ENCODE results near the gene PTGDS.

The PTGDS gene

GRCh38 chr9:137009938-137010732 is 32.8 kb downstream of the PTGDS start:
- Histone ChIP-seq H3K4me2 (ENCODE audit: low read length) (no peak overlapping the region), H3K9ac (ENCODE audit: low read length) (no peak overlapping the region), H3K27me3 (ENCODE audit: low read depth, low read length) (no peaks in the 10 kb centered on the region), H4K20me1 (ENCODE audit: insufficient read depth, low read length) (no peaks in the 10 kb centered on the region), H3K36me3 (replicated peaks; ENCODE audit: low read depth, low read length) (no peaks in the 10 kb centered on the region), H3K4me3 (ENCODE audit: low read length) (no peak overlapping the region), H3K4me1 (ENCODE audit: low read length) (no peaks in the 10 kb centered on the region), H3K79me2 (ENCODE audit: low read length) (no peaks in the 10 kb centered on the region), H3K9me3 (ENCODE audit: insufficient read depth, low read length) (no peaks in the 10 kb centered on the region), H2AFZ (ENCODE audit: low read depth, low read length) (no peak overlapping the region), H3K27ac (ENCODE audit: low read length) (no peak overlapping the region)
- no peak for TF ChIP-seq EZH2phosphoT487 (IDR thresholded peaks at IDR 0.05; ENCODE audit: low read depth)
- TF ChIP-seq CTCF (IDR thresholded peaks at IDR 0.05; ENCODE audit: low read depth, low read length): no peak

DNA sequence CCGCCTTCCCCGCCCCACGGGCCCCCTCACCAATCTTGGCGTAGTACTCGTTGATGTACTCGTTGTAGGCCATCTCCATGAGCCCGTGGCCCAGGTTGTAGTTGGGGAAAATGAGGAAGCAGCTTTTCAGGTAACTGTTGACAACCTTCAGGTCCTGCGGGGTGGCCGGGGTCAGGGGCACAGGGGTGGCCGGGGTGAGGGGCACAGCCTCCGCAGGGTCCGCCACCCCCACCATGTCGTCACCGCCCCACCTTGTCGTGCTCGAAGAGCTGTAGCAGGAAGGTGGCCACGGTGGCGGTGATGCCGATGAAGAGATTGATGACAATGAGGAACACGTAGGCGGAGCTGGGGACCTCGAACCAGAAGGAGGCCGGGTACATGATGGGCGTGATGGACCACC is 33.9 kb downstream of the PTGDS start:
- Histone ChIP-seq H3K27me3 (ENCODE audit: low read depth, low read length) (no peaks in the 10 kb centered on the region), H3K79me2 (ENCODE audit: low read length) (no peaks in the 10 kb centered on the region), H3K4me3 (ENCODE audit: low read length) (no peak overlapping the region), H3K9me3 (ENCODE audit: insufficient read depth, low read length) (no peaks in the 10 kb centered on the region), H3K36me3 (replicated peaks; ENCODE audit: low read depth, low read length) (no peaks in the 10 kb centered on the region), H3K4me1 (ENCODE audit: low read length) (no peaks in the 10 kb centered on the region), H2AFZ (ENCODE audit: low read depth, low read length) (no peak overlapping the region), H3K4me2 (ENCODE audit: low read length) (no peak overlapping the region), H3K9ac (ENCODE audit: low read length) (no peak overlapping the region), H4K20me1 (ENCODE audit: insufficient read depth, low read length) (no peaks in the 10 kb centered on the region), H3K27ac (ENCODE audit: low read length) (no peak overlapping the region)
- no peak for TF ChIP-seq EZH2phosphoT487 (IDR thresholded peaks at IDR 0.05; ENCODE audit: low read depth)
- TF ChIP-seq CTCF (IDR thresholded peaks at IDR 0.05; ENCODE audit: low read depth, low read length): no peak

DNA sequence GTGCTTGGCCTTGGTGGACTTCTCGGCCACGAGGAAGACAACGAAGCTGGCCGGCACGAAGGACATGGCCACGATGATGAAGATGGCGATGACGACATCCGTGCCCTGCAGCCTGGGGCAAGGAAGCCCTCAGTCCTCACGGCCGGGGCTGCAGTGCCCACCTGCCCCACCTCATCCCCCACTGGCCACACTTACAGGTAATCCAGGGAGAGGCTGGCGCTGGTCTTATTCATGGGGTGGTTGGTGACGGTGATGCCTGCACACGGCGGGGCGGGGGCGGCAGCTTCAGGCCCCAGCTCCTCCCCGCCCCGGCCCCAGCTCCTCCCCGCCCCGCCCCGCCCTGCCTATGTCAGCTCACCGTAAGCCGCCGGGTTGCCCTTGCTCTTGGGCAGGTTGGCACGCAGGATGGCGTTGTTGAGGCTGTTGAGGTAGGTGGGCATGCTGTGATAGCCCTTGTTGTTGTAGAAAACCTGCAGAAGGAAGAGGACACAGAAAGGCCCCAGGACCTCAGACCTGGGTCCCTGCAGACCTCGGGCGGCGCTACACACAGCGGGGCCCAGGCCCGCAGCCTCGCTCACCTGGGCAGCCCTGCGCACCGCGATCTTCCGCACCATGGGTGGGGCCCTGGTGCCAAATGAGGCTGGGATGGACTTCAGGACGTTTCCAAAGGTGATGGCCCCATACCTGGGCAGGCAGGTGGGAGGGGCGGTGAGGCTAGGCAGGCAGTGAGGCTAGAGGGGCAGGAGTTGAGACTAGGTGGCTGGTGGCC is 34.8 kb downstream of the PTGDS start:
- Histone ChIP-seq H4K20me1 (ENCODE audit: insufficient read depth, low read length) (no peaks in the 10 kb centered on the region), H3K36me3 (replicated peaks; ENCODE audit: low read depth, low read length) (no peaks in the 10 kb centered on the region), H2AFZ (ENCODE audit: low read depth, low read length) (no peak overlapping the region), H3K79me2 (ENCODE audit: low read length) (no peaks in the 10 kb centered on the region), H3K4me2 (ENCODE audit: low read length) (no peak overlapping the region), H3K27me3 (ENCODE audit: low read depth, low read length) (no peaks in the 10 kb centered on the region), H3K27ac (ENCODE audit: low read length) (no peak overlapping the region), H3K9ac (ENCODE audit: low read length) (no peak overlapping the region), H3K9me3 (ENCODE audit: insufficient read depth, low read length) (no peaks in the 10 kb centered on the region), H3K4me3 (ENCODE audit: low read length) (no peak overlapping the region), H3K4me1 (ENCODE audit: low read length) (no peaks in the 10 kb centered on the region)
- TF ChIP-seq CTCF (IDR thresholded peaks at IDR 0.05; ENCODE audit: low read depth, low read length) (no peak), EZH2phosphoT487 (IDR thresholded peaks at IDR 0.05; ENCODE audit: low read depth) (no peak)

Measured in OCI-LY3 (cell line).